ENCODE results near the gene RAB1A.

DNA sequence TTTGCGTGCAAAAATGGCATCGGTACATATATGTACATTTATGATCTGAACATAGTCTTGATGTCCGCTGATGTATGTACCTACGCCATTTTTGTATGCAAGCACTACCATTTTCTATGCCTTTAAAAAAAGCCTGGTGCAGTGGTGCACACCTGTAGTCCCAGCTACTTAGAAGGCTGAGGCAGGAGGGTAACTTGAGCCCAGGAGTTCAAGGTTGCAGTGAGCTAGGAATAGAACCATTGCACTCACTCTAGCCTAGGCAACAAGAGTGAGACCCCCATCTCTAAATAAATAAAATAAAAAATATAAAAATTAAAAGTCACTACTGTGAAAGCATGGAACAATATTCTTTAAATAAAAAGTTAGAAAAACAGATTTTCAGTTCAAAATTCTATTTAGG is 16.7 kb downstream of the RAB1A start:
- TF ChIP-seq ETV6 (IDR thresholded peaks at IDR 0.05; ENCODE audit: borderline replicate concordance in 1 of 2, low read depth in 2 of 2, low read length in 1 of 2) (no peak), ETV6 (CRISPR knock-in tag; IDR thresholded peaks at IDR 0.05; ENCODE audit: borderline replicate concordance) (no peak), POLR2A (conservative IDR thresholded peaks at IDR 0.05) (no peak), HDAC1 (IDR thresholded peaks at IDR 0.05) (no peak), POLR2AphosphoS2 (IDR thresholded peaks at IDR 0.05; ENCODE audit: low read length) (no peak), KLF16 (IDR thresholded peaks at IDR 0.05) (no peak), RNF2 (IDR thresholded peaks at IDR 0.05) (no peak)
- TF ChIP-seq, protein P1, sequence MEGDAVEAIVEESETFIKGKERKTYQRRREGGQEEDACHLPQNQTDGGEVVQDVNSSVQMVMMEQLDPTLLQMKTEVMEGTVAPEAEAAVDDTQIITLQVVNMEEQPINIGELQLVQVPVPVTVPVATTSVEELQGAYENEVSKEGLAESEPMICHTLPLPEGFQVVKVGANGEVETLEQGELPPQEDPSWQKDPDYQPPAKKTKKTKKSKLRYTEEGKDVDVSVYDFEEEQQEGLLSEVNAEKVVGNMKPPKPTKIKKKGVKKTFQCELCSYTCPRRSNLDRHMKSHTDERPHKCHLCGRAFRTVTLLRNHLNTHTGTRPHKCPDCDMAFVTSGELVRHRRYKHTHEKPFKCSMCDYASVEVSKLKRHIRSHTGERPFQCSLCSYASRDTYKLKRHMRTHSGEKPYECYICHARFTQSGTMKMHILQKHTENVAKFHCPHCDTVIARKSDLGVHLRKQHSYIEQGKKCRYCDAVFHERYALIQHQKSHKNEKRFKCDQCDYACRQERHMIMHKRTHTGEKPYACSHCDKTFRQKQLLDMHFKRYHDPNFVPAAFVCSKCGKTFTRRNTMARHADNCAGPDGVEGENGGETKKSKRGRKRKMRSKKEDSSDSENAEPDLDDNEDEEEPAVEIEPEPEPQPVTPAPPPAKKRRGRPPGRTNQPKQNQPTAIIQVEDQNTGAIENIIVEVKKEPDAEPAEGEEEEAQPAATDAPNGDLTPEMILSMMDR (IDR thresholded peaks at IDR 0.05 in 2 of 3, conservative IDR thresholded peaks at IDR 0.05 in 1 of 3; ENCODE audit: insufficient read depth in 2 of 3, low read depth in 1 of 3, low read length in 3 of 3), result no peak
- TF ChIP-seq, protein P2, sequence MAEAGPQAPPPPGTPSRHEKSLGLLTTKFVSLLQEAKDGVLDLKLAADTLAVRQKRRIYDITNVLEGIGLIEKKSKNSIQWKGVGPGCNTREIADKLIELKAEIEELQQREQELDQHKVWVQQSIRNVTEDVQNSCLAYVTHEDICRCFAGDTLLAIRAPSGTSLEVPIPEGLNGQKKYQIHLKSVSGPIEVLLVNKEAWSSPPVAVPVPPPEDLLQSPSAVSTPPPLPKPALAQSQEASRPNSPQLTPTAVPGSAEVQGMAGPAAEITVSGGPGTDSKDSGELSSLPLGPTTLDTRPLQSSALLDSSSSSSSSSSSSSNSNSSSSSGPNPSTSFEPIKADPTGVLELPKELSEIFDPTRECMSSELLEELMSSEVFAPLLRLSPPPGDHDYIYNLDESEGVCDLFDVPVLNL (CRISPR knock-in tag; IDR thresholded peaks at IDR 0.05; ENCODE audit: low read depth), result no peak

All from K562 (cell line).